Measurements from ENCODE around the gene EEF2.
A peak's percentile ranks its signal among the peaks of the same experiment; 100 is the strongest.

The EEF2 gene

GRCh38 chr19:4015705-4016402, 30.6 kb upstream of the EEF2 start:
- H3K4me1 ChIP-seq (ENCODE audit: insufficient read depth, poor library complexity, severe bottlenecking): no peaks in the 10 kb centered on the region
- H3K27ac ChIP-seq (ENCODE audit: poor library complexity, severe bottlenecking): no peak overlapping the region
- ATAC-seq (ENCODE audit: low read depth) (no peak), DNase-seq (ENCODE audit: low spot score) (no peak)
- no peak overlapping the region for H3K4me3 ChIP-seq (ENCODE audit: severe bottlenecking)
- TF ChIP-seq CTCF (IDR thresholded peaks at IDR 0.05; ENCODE audit: poor library complexity, severe bottlenecking): no peak
- H3K27me3 ChIP-seq (ENCODE audit: insufficient read depth, poor library complexity, severe bottlenecking): no peaks in the 10 kb centered on the region
- H3K9me3 ChIP-seq (ENCODE audit: severe bottlenecking): no peaks in the 10 kb centered on the region
- H3K36me3 ChIP-seq (ENCODE audit: low read depth): peaks cover 21% of the 10 kb centered on the region

GRCh38 chr19:4014541-4015491, 29.6 kb upstream of the EEF2 start:
- peaks cover 21% of the 10 kb centered on the region for H3K36me3 ChIP-seq (ENCODE audit: low read depth)
- H3K4me3 ChIP-seq (ENCODE audit: severe bottlenecking): no peak overlapping the region
- ATAC-seq (ENCODE audit: low read depth) (peak; percentile 46; the same call in 1 of the 3 replicates), DNase-seq (ENCODE audit: low spot score) (no peak)
- TF ChIP-seq CTCF (IDR thresholded peaks at IDR 0.05; ENCODE audit: poor library complexity, severe bottlenecking): no peak
- no peaks in the 10 kb centered on the region for H3K4me1 ChIP-seq (ENCODE audit: insufficient read depth, poor library complexity, severe bottlenecking)
- no peaks in the 10 kb centered on the region for H3K27me3 ChIP-seq (ENCODE audit: insufficient read depth, poor library complexity, severe bottlenecking)
- H3K27ac ChIP-seq (ENCODE audit: poor library complexity, severe bottlenecking): no peak overlapping the region
- H3K9me3 ChIP-seq (ENCODE audit: severe bottlenecking): no peaks in the 10 kb centered on the region

GRCh38 chr19:4013886-4014540, 28.8 kb upstream of the EEF2 start:
- no peak for DNase-seq (ENCODE audit: low spot score)
- H3K27ac ChIP-seq (ENCODE audit: poor library complexity, severe bottlenecking): no peak overlapping the region
- no peaks in the 10 kb centered on the region for H3K27me3 ChIP-seq (ENCODE audit: insufficient read depth, poor library complexity, severe bottlenecking)
- TF ChIP-seq CTCF (IDR thresholded peaks at IDR 0.05; ENCODE audit: poor library complexity, severe bottlenecking): no peak
- peaks cover under 1% of the 10 kb centered on the region for H3K4me1 ChIP-seq (ENCODE audit: insufficient read depth, poor library complexity, severe bottlenecking)
- no peaks in the 10 kb centered on the region for H3K9me3 ChIP-seq (ENCODE audit: severe bottlenecking)
- no peak for ATAC-seq (ENCODE audit: low read depth)
- H3K36me3 ChIP-seq (ENCODE audit: low read depth): peaks cover 21% of the 10 kb centered on the region
- H3K4me3 ChIP-seq (ENCODE audit: severe bottlenecking): no peak overlapping the region

- DNase-seq (ENCODE audit: low spot score): no peak
Measured at GRCh38 chr19:4012975-4013634, 27.8 kb upstream of the EEF2 start.

More at GRCh38 chr19:4012975-4013634, 27.8 kb upstream of the EEF2 start:
- ATAC-seq (ENCODE audit: low read depth): no peak
- H3K4me3 ChIP-seq (ENCODE audit: severe bottlenecking): no peak overlapping the region
- H3K9me3 ChIP-seq (ENCODE audit: severe bottlenecking): no peaks in the 10 kb centered on the region
- H3K27me3 ChIP-seq (ENCODE audit: insufficient read depth, poor library complexity, severe bottlenecking): no peaks in the 10 kb centered on the region
- peaks cover 21% of the 10 kb centered on the region for H3K36me3 ChIP-seq (ENCODE audit: low read depth)
- no peak for TF ChIP-seq CTCF (IDR thresholded peaks at IDR 0.05; ENCODE audit: poor library complexity, severe bottlenecking)
- H3K4me1 ChIP-seq (ENCODE audit: insufficient read depth, poor library complexity, severe bottlenecking): peaks cover 4% of the 10 kb centered on the region
- H3K27ac ChIP-seq (ENCODE audit: poor library complexity, severe bottlenecking): no peak overlapping the region

Data from RWPE2 (cell line).